NCI-H446 (cell line): ENCODE measurements around the gene CRHBP.
"Not testable (repeated sequence)": the region's sequence is repeated elsewhere in the genome, so short reads cannot be mapped to it uniquely, and the experiment has no call there.

Experiments used
- DNase-seq, 2 experiments: peaks; one replicate each; lab custom pipeline; 2025; lab: John Stamatoyannopoulos, UW

CRHBP gene

GRCh38 chr5:76958991-76959767 lies 6.3 kb downstream of the CRHBP start:
- no peak for DNase-seq

- no peak for DNase-seq
Measured at GRCh38 chr5:76960004-76960625, 7.3 kb downstream of the CRHBP start.

- no peak for DNase-seq
Measured at GRCh38 chr5:76964060-76964459, 11.2 kb downstream of the CRHBP start.

- DNase-seq = no peak
Measured at GRCh38 chr5:76971511-76971910, 18.7 kb downstream of the CRHBP start.

- DNase-seq = no peak
Measured at GRCh38 chr5:76972689-76973088, 19.8 kb downstream of the CRHBP start.

- DNase-seq = no peak
Measured at GRCh38 chr5:76974785-76975184, 21.9 kb downstream of the CRHBP start.

GRCh38 chr5:76978869-76979268 lies 26.0 kb downstream of the CRHBP start:
- no peak for DNase-seq

- DNase-seq = no peak
Measured at GRCh38 chr5:76980518-76981144, 27.8 kb downstream of the CRHBP start.

- DNase-seq = no peak
Measured at GRCh38 chr5:76982450-76982849, 29.6 kb downstream of the CRHBP start.

- no peak for DNase-seq
Measured at GRCh38 chr5:76983468-76983867, 30.6 kb downstream of the CRHBP start.

- DNase-seq = no peak
Measured at GRCh38 chr5:76986825-76987526, 34.1 kb downstream of the CRHBP start.

- DNase-seq = no peak
Measured at GRCh38 chr5:76990899-76991459, 38.1 kb downstream of the CRHBP start.

GRCh38 chr5:76993436-76993835 lies 40.6 kb downstream of the CRHBP start:
- not testable (repeated sequence) for DNase-seq

- no peak for DNase-seq
Measured at GRCh38 chr5:76994337-76994736, 41.5 kb downstream of the CRHBP start.

GRCh38 chr5:76998251-76998650 lies 45.4 kb downstream of the CRHBP start:
- DNase-seq = not testable (repeated sequence)

- no peak for DNase-seq
Measured at GRCh38 chr5:76999451-76999850, 46.6 kb downstream of the CRHBP start.

GRCh38 chr5:77003246-77003645 lies 50.4 kb downstream of the CRHBP start:
- no peak for DNase-seq

- no peak for DNase-seq
Measured at GRCh38 chr5:77006124-77006523, 53.3 kb downstream of the CRHBP start.

GRCh38 chr5:77008413-77008812 lies 55.6 kb downstream of the CRHBP start:
- DNase-seq = no peak

GRCh38 chr5:77010243-77010642 lies 57.4 kb downstream of the CRHBP start:
- no peak for DNase-seq

GRCh38 chr5:77011498-77011897 lies 58.7 kb downstream of the CRHBP start:
- no peak for DNase-seq

- DNase-seq = no peak
Measured at GRCh38 chr5:77012601-77013000, 59.8 kb downstream of the CRHBP start.
